GM19463 (cell line): ENCODE results near the gene ATG7.
"Not testable (repeated sequence)": the region's sequence is repeated elsewhere in the genome, so short reads cannot be mapped to it uniquely, and the experiment has no call there.

Source experiments
- ATAC-seq: cut with Tn5 transposase; IDR thresholded peaks from one replicate; pipeline ENCODE4 v1.9.1; 2021; ENCODE audit warnings: mild to moderate bottlenecking, moderate library complexity; ENCODE audit not compliant: unreplicated experiment

Gene ATG7

GRCh38 chr3:11348877-11349276, 76.7 kb downstream of the ATG7 start:
- ATAC-seq = not testable (repeated sequence)

GRCh38 chr3:11349446-11349845, 77.2 kb downstream of the ATG7 start:
- no peak for ATAC-seq

GRCh38 chr3:11350374-11350773, 78.2 kb downstream of the ATG7 start:
- ATAC-seq = no peak

GRCh38 chr3:11351451-11351850, 79.3 kb downstream of the ATG7 start:
- ATAC-seq = no peak

GRCh38 chr3:11356269-11356668, 84.1 kb downstream of the ATG7 start:
- ATAC-seq = no peak

- no peak for ATAC-seq
Observed at GRCh38 chr3:11362600-11362999, 90.4 kb downstream of the ATG7 start.

GRCh38 chr3:11363715-11364114, 91.5 kb downstream of the ATG7 start:
- no peak for ATAC-seq

- ATAC-seq = no peak
Observed at GRCh38 chr3:11364181-11364580, 92.0 kb downstream of the ATG7 start.

- no peak for ATAC-seq
Observed at GRCh38 chr3:11367143-11367693, 95.0 kb downstream of the ATG7 start.

- ATAC-seq = no peak
Observed at GRCh38 chr3:11370191-11370590, 98.0 kb downstream of the ATG7 start.

- no peak for ATAC-seq
Observed at GRCh38 chr3:11370966-11371365, 98.8 kb downstream of the ATG7 start.

GRCh38 chr3:11371747-11372146, 99.5 kb downstream of the ATG7 start:
- no peak for ATAC-seq

- ATAC-seq = no peak
Observed at GRCh38 chr3:11373235-11373634, 101.0 kb downstream of the ATG7 start.

GRCh38 chr3:11373654-11374053, 101.5 kb downstream of the ATG7 start:
- ATAC-seq = no peak

GRCh38 chr3:11375333-11376088, 103.3 kb downstream of the ATG7 start:
- ATAC-seq = no peak

- ATAC-seq = no peak
Observed at GRCh38 chr3:11377719-11378118, 105.5 kb downstream of the ATG7 start.

- ATAC-seq = no peak
Observed at GRCh38 chr3:11379238-11379823, 107.1 kb downstream of the ATG7 start.

GRCh38 chr3:11379824-11380701, 107.9 kb downstream of the ATG7 start:
- no peak for ATAC-seq

- no peak for ATAC-seq
Observed at GRCh38 chr3:11381141-11381540, 108.9 kb downstream of the ATG7 start.

- ATAC-seq = no peak
Observed at GRCh38 chr3:11381563-11381962, 109.4 kb downstream of the ATG7 start.

- ATAC-seq = no peak
Observed at GRCh38 chr3:11382146-11382745, 110.0 kb downstream of the ATG7 start.
